Prostate gland (tissue), 2 donors: ENCODE results near the gene SSH2.

Source experiments
- POLR2A ChIP-seq: fragments of 450-650 bp; IDR thresholded peaks from one replicate; pipeline ENCODE4 v1.6.1; 2016; ENCODE audit warnings: antibody characterized with exemption, mild to moderate bottlenecking
- TF ChIP-seq, protein P1 (sequence below), 4 experiments: fragments of 200-600 bp in 2 of 4; fragments of 450-650 bp in 2 of 4; sonication (generic) in 2 of 4; IDR thresholded peaks; 1 replicate in 3 of 4; 2 replicates in 1 of 4; pipeline ENCODE4 v1.5.1; 2016 to 2019; ENCODE audit warnings: antibody characterized with exemption in 4 of 4, mild to moderate bottlenecking in 2 of 4, moderate library complexity in 2 of 4

GRCh38 chr17:29847527-29848400, 82.3 kb downstream of the SSH2 start:
- TF ChIP-seq, protein P1, sequence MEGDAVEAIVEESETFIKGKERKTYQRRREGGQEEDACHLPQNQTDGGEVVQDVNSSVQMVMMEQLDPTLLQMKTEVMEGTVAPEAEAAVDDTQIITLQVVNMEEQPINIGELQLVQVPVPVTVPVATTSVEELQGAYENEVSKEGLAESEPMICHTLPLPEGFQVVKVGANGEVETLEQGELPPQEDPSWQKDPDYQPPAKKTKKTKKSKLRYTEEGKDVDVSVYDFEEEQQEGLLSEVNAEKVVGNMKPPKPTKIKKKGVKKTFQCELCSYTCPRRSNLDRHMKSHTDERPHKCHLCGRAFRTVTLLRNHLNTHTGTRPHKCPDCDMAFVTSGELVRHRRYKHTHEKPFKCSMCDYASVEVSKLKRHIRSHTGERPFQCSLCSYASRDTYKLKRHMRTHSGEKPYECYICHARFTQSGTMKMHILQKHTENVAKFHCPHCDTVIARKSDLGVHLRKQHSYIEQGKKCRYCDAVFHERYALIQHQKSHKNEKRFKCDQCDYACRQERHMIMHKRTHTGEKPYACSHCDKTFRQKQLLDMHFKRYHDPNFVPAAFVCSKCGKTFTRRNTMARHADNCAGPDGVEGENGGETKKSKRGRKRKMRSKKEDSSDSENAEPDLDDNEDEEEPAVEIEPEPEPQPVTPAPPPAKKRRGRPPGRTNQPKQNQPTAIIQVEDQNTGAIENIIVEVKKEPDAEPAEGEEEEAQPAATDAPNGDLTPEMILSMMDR (IDR thresholded peaks at IDR 0.05): no peak
- TF ChIP-seq POLR2A: no peak
